ENCODE data around the gene SLC26A5.

Gene SLC26A5

GRCh38 chr7:103373866-103374643 is 72.0 kb downstream of the SLC26A5 start:
- no peak overlapping the region for H3K4me3 ChIP-seq
- TF ChIP-seq, protein P1, sequence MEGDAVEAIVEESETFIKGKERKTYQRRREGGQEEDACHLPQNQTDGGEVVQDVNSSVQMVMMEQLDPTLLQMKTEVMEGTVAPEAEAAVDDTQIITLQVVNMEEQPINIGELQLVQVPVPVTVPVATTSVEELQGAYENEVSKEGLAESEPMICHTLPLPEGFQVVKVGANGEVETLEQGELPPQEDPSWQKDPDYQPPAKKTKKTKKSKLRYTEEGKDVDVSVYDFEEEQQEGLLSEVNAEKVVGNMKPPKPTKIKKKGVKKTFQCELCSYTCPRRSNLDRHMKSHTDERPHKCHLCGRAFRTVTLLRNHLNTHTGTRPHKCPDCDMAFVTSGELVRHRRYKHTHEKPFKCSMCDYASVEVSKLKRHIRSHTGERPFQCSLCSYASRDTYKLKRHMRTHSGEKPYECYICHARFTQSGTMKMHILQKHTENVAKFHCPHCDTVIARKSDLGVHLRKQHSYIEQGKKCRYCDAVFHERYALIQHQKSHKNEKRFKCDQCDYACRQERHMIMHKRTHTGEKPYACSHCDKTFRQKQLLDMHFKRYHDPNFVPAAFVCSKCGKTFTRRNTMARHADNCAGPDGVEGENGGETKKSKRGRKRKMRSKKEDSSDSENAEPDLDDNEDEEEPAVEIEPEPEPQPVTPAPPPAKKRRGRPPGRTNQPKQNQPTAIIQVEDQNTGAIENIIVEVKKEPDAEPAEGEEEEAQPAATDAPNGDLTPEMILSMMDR (IDR thresholded peaks at IDR 0.05) = no peak
- no peak overlapping the region for H3K27ac ChIP-seq
- no peak for DNase-seq (ENCODE audit: low spot score)

GRCh38 chr7:103369432-103369831 is 76.6 kb downstream of the SLC26A5 start:
- H3K4me3 ChIP-seq = no peak overlapping the region
- TF ChIP-seq, protein P1 (IDR thresholded peaks at IDR 0.05) = no peak
- no peak for DNase-seq (ENCODE audit: low spot score)
- H3K27ac ChIP-seq = no peak overlapping the region

DNA sequence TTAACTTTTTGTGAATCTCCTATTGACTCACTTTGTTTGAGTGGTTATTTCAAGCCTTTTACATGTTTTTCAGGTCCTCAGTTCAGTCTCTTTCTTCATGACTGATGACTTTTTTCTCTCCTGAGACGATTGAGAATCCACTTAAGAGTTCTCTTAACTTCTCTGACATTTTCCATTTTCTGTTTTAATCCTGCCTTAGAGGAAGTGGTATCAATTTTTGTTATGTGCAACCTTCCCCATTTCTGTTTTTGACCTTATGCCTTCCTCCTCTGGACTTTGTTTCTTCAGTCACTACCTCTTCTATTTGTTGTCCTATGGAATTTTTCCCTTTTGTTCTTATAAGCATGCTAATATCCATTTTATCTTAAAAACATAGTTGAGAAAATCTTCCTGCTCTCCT is 96.2 kb downstream of the SLC26A5 start:
- no peak overlapping the region for H3K27ac ChIP-seq
- H3K4me3 ChIP-seq = no peak overlapping the region
- no peak for DNase-seq (ENCODE audit: low spot score)
- TF ChIP-seq, protein P1 (IDR thresholded peaks at IDR 0.05) = no peak

GRCh38 chr7:103348959-103349358 is 97.0 kb downstream of the SLC26A5 start:
- TF ChIP-seq, protein P1 (IDR thresholded peaks at IDR 0.05) = no peak
- no peak for DNase-seq (ENCODE audit: low spot score)
- Histone ChIP-seq H3K27ac (no peak overlapping the region), H3K4me3 (peak overlapping the region; percentile 87)

GRCh38 chr7:103348452-103348851 is 97.6 kb downstream of the SLC26A5 start:
- Histone ChIP-seq H3K4me3 (peak overlapping the region; percentile 87), H3K27ac (peak overlapping the region in 1 of 2 donors; percentile 91)
- TF ChIP-seq, protein P1 (IDR thresholded peaks at IDR 0.05) = no peak
- no peak for DNase-seq (ENCODE audit: low spot score)

DNA sequence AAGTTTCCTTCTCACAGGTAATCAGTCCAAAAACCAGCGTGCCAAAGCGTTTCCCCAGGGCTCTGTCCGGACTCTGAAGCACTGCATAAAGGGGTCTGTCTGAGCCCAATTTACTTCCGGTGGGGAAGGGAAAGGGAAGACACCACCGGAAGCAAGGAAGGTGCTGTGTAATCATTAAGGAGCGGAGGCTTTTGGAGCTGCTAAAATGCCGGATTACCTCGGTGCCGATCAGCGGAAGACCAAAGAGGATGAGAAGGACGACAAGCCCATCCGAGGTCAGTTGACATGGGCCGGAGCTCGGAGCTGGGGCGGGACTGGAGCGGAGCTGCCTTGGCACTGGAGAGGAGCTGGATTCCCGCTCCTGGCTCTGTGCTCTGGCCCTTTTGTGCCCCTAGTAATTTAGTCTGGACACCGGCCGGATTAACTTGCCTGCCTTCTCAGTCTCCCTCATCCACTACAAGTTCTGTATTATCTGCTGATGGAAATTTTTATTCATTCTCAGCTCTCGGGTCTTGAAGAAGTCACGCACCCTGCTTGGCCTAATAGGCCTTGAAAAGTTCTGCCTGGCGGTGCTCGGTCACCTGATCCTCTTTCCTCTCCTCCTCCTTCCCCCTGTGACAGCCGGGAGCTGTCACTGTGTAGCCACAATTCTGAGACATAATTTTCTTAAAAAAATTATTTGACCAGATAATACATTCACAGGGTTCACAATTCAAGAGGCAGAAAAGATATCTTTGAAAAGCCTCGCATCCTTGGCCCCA is 98.3 kb downstream of the SLC26A5 start, which contains the start of gene PSMC2:
PSMC2 (plus strand) TSS at position 137 of the 761 bp plus-strand sequence; CDS start at position 206, 69 bp downstream.
- peak within 1 kb of the TSS; percentile 87 for H3K4me3 ChIP-seq
- TF ChIP-seq, protein P1 (IDR thresholded peaks at IDR 0.05) = no peak
- peak within 1 kb of the TSS; percentile 90 to 91 for H3K27ac ChIP-seq
- DNase-seq (ENCODE audit: low spot score) = peak; percentile 88
